H1 (cell line): Measurements from ENCODE around the gene ARHGAP35. TPM values are rescaled to one million over a fixed set of nuclear protein-coding genes. Genes with fewer than 3 reads are reported as not detected.
"Not testable (repeated sequence)": the region's sequence is repeated elsewhere in the genome, so short reads cannot be mapped to it uniquely, and the experiment has no call there.

Experiments used
- CTCF ChIA-PET: fragments of 300-600 bp; sonication (Branson Sonifier 250); formaldehyde crosslinking; loops from one replicate; lab custom pipeline; 2021; ENCODE audit not compliant: partially characterized antibody; lab: Charles Lee
- POLR2A ChIA-PET: fragments of 300-600 bp; sonication (Branson Sonifier 250); formaldehyde crosslinking; loops from one replicate; lab custom pipeline; 2021; ENCODE audit warnings: inconsistent platforms; ENCODE audit not compliant: partially characterized antibody; lab: Charles Lee
- DNase-seq, 2 experiments: peaks; one replicate each; pipeline versions ENCODE4 v3.0.0 to v3.0.0-alpha.2; 2010 to 2022; ENCODE audit warnings: low spot score in 2 of 2, low read depth in 1 of 2, mixed read lengths in 1 of 2
- FAIRE-seq: peaks from 2 replicates; lab custom pipeline; 2011; peaks lifted over from hg19 to GRCh38; lab: Jason Lieb, UNC
- H2AFZ ChIP-seq: 2 replicates; pipeline ENCODE4 v1.8.1; 2012; ENCODE audit warnings: low read length, inconsistent platforms
- H2AK5ac ChIP-seq: 2 replicates; pipeline ENCODE4 v1.6.1; 2013; ENCODE audit warnings: low read depth, low read length
- H2BK120ac ChIP-seq: replicated peaks from 2 replicates; pipeline ENCODE3; 2013; ENCODE audit warnings: low read depth, low read length, inconsistent platforms
- H2BK12ac ChIP-seq: 2 replicates; pipeline ENCODE4 v1.6.1; 2013; ENCODE audit warnings: low read depth, low read length
- H2BK15ac ChIP-seq: 2 replicates; pipeline ENCODE4 v1.6.1; 2013; ENCODE audit warnings: low read length
- H2BK20ac ChIP-seq: 2 replicates; pipeline ENCODE4 v1.6.1; 2013; ENCODE audit warnings: low read length
- H2BK5ac ChIP-seq: 2 replicates; pipeline ENCODE4 v1.6.1; 2013; ENCODE audit warnings: low read depth, low read length
- H3K14ac ChIP-seq: 2 replicates; pipeline ENCODE4 v1.6.1; 2013; ENCODE audit warnings: inconsistent platforms; ENCODE audit not compliant: insufficient read length
- H3K18ac ChIP-seq: 2 replicates; pipeline ENCODE4 v1.6.1; 2013; ENCODE audit warnings: low read length; ENCODE audit errors: extremely low read depth
- H3K23ac ChIP-seq: 2 replicates; pipeline ENCODE4 v1.6.1; 2013; ENCODE audit warnings: inconsistent platforms; ENCODE audit not compliant: insufficient read length
- H3K23me2 ChIP-seq: 2 replicates; pipeline ENCODE4 v1.6.1; 2013; ENCODE audit warnings: low read depth, low read length
- H3K27ac ChIP-seq: 2 replicates; pipeline ENCODE4 v1.6.1; 2011; ENCODE audit warnings: low read depth, low read length, inconsistent platforms
- H3K27me3 ChIP-seq, 4 experiments: replicated peaks in 1 of 4; 1 replicate in 1 of 4; 2 replicates in 3 of 4; pipeline versions ENCODE4 v1.6.1 to v1.8.1; 2011 to 2013; ENCODE audit warnings: low read length in 3 of 4, mild to moderate bottlenecking in 3 of 4, inconsistent platforms in 2 of 4, mixed read lengths in 2 of 4, moderate library complexity in 1 of 4; ENCODE audit not compliant: control insufficient read depth in 3 of 4, insufficient read depth in 3 of 4; ENCODE audit errors: extremely low read depth in 1 of 4
- H3K36me3 ChIP-seq, 4 experiments: 2 replicates each; pipeline versions ENCODE4 v1.6.1 to v1.8.1; 2011 to 2013; ENCODE audit warnings: mild to moderate bottlenecking in 4 of 4, low read length in 3 of 4, moderate library complexity in 2 of 4, control low read depth in 1 of 4, inconsistent platforms in 1 of 4; ENCODE audit not compliant: insufficient read depth in 4 of 4, control insufficient read depth in 2 of 4
- H3K4ac ChIP-seq: replicated peaks from 2 replicates; pipeline ENCODE3; 2013; ENCODE audit warnings: low read length, low read depth, mixed read lengths, inconsistent platforms; ENCODE audit not compliant: insufficient read length
- H3K4me1 ChIP-seq, 4 experiments: replicated peaks in 1 of 4; 1 replicate in 1 of 4; 2 replicates in 3 of 4; pipeline versions ENCODE4 v1.6.1 to v1.8.1; 2011 to 2013; ENCODE audit warnings: low read length in 3 of 4, inconsistent platforms in 2 of 4, mixed read lengths in 1 of 4; ENCODE audit not compliant: insufficient read depth in 4 of 4, control insufficient read depth in 3 of 4
- H3K4me2 ChIP-seq, 2 experiments: 2 replicates each; pipeline versions ENCODE4 v1.6.1 to v1.8.1; 2011 to 2013; ENCODE audit warnings: low read depth in 2 of 2, low read length in 2 of 2, control low read depth in 1 of 2, inconsistent platforms in 1 of 2, mild to moderate bottlenecking in 1 of 2; ENCODE audit not compliant: insufficient read depth in 1 of 2
- H3K4me3 ChIP-seq, 4 experiments: fragments of 200-600, 300-600 bp in 1 of 4; sonication (generic), shearing (Covaris generic), sonication (Bioruptor Twin) in 1 of 4; 2 replicates each; pipeline versions ENCODE4 v1.5.1 to v1.8.1; 2011 to 2016; ENCODE audit warnings: low read length in 4 of 4, low read depth in 3 of 4, control low read depth in 2 of 4, inconsistent platforms in 2 of 4, mild to moderate bottlenecking in 2 of 4, mixed read lengths in 1 of 4, moderate library complexity in 1 of 4; ENCODE audit not compliant: insufficient read depth in 2 of 4; ENCODE audit errors: extremely low read depth in 1 of 4
- H3K56ac ChIP-seq: replicated peaks from 2 replicates; pipeline ENCODE3; 2013; ENCODE audit warnings: low read depth, mild to moderate bottlenecking, mixed read lengths, low read length, inconsistent platforms; ENCODE audit not compliant: insufficient read length
- H3K79me1 ChIP-seq: 2 replicates; pipeline ENCODE4 v1.6.1; 2013; ENCODE audit warnings: low read depth, low read length, control low read depth
- H3K79me2 ChIP-seq, 2 experiments: 2 replicates each; pipeline versions ENCODE4 v1.6.1 to v1.8.1; 2012 to 2013; ENCODE audit warnings: low read length in 2 of 2, mild to moderate bottlenecking in 2 of 2, inconsistent platforms in 1 of 2; ENCODE audit not compliant: insufficient read depth in 2 of 2, control insufficient read depth in 1 of 2
- H3K9ac ChIP-seq, 4 experiments: replicated peaks in 1 of 4; 1 replicate in 1 of 4; 2 replicates in 3 of 4; pipeline versions ENCODE4 v1.6.1 to v1.8.1; 2011 to 2013; ENCODE audit warnings: low read depth in 3 of 4, low read length in 3 of 4, control low read depth in 2 of 4, mild to moderate bottlenecking in 2 of 4, moderate library complexity in 2 of 4, inconsistent platforms in 1 of 4; ENCODE audit errors: extremely low read depth in 1 of 4
- H3K9me3 ChIP-seq, 2 experiments: 2 replicates each; pipeline versions ENCODE4 v1.6.1 to v1.8.1; 2012 to 2013; ENCODE audit warnings: mild to moderate bottlenecking in 2 of 2, moderate library complexity in 2 of 2, control low read depth in 1 of 2, inconsistent platforms in 1 of 2, low read depth in 1 of 2, low read length in 1 of 2, mixed read lengths in 1 of 2; ENCODE audit not compliant: insufficient read depth in 2 of 2
- H4K20me1 ChIP-seq, 2 experiments: replicated peaks in 1 of 2; 2 replicates each; pipeline versions ENCODE3 to v1.8.1; 2011 to 2013; ENCODE audit warnings: inconsistent platforms in 2 of 2, low read length in 2 of 2, mild to moderate bottlenecking in 1 of 2; ENCODE audit not compliant: insufficient read depth in 2 of 2, control insufficient read depth in 1 of 2
- H4K5ac ChIP-seq: 2 replicates; pipeline ENCODE4 v1.6.1; 2013; ENCODE audit warnings: low read length, low read depth, mixed read lengths, inconsistent platforms; ENCODE audit not compliant: insufficient read length
- H4K8ac ChIP-seq: 2 replicates; pipeline ENCODE4 v1.8.0; 2013; ENCODE audit warnings: mild to moderate bottlenecking, moderate library complexity, low read length, inconsistent platforms; ENCODE audit not compliant: insufficient read depth; ENCODE audit errors: extremely low read depth
- H4K91ac ChIP-seq: replicated peaks from 2 replicates; pipeline ENCODE3; 2013; ENCODE audit warnings: low read length, mixed read lengths, inconsistent platforms; ENCODE audit not compliant: insufficient read length
- WGBS, 2 experiments: shearing (Covaris generic) in 1 of 2; methylation state at CpG; one replicate each; pipeline versions ENCODE4 v1.1.6 to v1.1.7; 2013 to 2015; ENCODE audit warnings: low lambda C conversion rate in 2 of 2, mixed read lengths in 2 of 2, inconsistent platforms in 1 of 2, low coverage in 1 of 2, missing lambda C conversion rate in 1 of 2; ENCODE audit not compliant: insufficient replicate concordance in 2 of 2, insufficient coverage in 1 of 2, insufficient read length in 1 of 2; ENCODE audit errors: extremely low coverage in 1 of 2, missing lambda C conversion rate in 1 of 2; 5-methylcytosine and 5-hydroxymethylcytosine counted together
- polyA plus RNA-seq, 7 experiments: library from polyadenylated mRNA; depleted of rRNA in 3 of 7; stranded (reverse) in 5 of 7; unstranded in 2 of 7; fragments of >200 nt in 5 of 7; fragments of 200-250 nt in 2 of 7; gene quantifications; 1 replicate in 5 of 7; 2 replicates in 1 of 7; 4 replicates in 1 of 7; pipeline versions ENCODE4 v1.2.1 to v1.2.3, GENCODE V29; 2011 to 2013; ENCODE audit warnings: missing spikeins in 2 of 7, mixed read lengths in 2 of 7
- total RNA-seq: library from RNA; stranded (reverse); fragmentation: NEBNext Ultra II Directional; extraction: Animal tissue kit (Norgen Biotek cat#: 25700); gene quantifications from 2 replicates; pipeline ENCODE4 v1.2.1, GENCODE V29; 2021

Gene ARHGAP35
- total and polyA plus RNA-seq, 2 of the 8 experiments (the other 6 are each of a cell fraction or from before 2014, with no cell fraction given) = 29.7 to 64.5 TPM

DNA sequence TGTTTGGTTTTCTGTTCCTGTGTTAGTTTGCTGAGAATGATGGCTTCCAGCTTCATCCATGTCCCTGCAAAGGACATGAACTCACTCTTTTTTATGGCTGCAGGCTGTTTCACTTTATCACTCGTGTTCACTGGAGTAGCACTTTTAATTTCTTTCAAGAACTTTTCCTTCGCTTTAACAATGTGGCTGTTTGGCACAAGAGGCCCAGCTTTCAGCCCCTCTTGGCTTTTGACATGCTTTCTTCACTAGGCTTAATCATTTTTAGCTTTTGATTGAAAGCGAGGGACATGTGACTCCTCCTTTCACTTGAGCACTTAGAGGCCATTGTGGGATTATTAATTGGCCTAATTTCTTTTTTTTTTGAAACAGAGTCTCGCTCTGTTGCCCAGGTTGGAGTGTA lies 22.0 kb downstream of the ARHGAP35 start:
- not testable (repeated sequence) for H3K9me3 ChIP-seq, DNase-seq, H3K9ac ChIP-seq, H2BK15ac ChIP-seq, H3K23ac ChIP-seq, H2BK120ac ChIP-seq, H4K91ac ChIP-seq, H4K8ac ChIP-seq, H3K56ac ChIP-seq, H2BK12ac ChIP-seq, H4K5ac ChIP-seq, H3K4me1 ChIP-seq, H3K14ac ChIP-seq, H2AK5ac ChIP-seq, H4K20me1 ChIP-seq, H3K4ac ChIP-seq, H2BK20ac ChIP-seq, H3K36me3 ChIP-seq, H3K4me3 ChIP-seq, FAIRE-seq, H3K23me2 ChIP-seq, H2AFZ ChIP-seq, H3K4me2 ChIP-seq, H3K27me3 ChIP-seq, H2BK5ac ChIP-seq, H3K79me1 ChIP-seq, H3K27ac ChIP-seq, H3K18ac ChIP-seq
- WGBS, 2 experiments = 92% methylated on average over 4 of the region's 4 CpGs; no CpG with 5 or more reads in 1 of the 2 experiments
- H3K79me2 ChIP-seq = peaks cover 3 to 63% of the 10 kb centered on the region in 2 experiments; a peak in 2 of 4 replicates
- CTCF ChIA-PET = interaction anchor here (0.6 to 0.7 kb wide), 2 partner anchors 12 to 106 kb away, joined by 3 to 4 read pairs; no protein-coding TSS in a partner anchor
- POLR2A ChIA-PET = interaction anchor here (0.6 to 12.0 kb wide), 4 partner anchors 13 to 105 kb away, joined by 3 to 102 read pairs (median 4); partner anchors contain the start of gene ARHGAP35
